Measurements from ENCODE around the gene DOCK4.

GRCh38 chr7:111755383-111755782, 450.8 kb downstream of the DOCK4 start:
- TF ChIP-seq CTCF (IDR thresholded peaks at IDR 0.05) (no peak), POLR2A (IDR thresholded peaks at IDR 0.05) (no peak)

Data from thyroid gland (tissue), 4 donors.